HEK293 (cell line): ENCODE data around the gene PRKCG.

ENCODE experiments used
- CTCF ChIA-PET: fragments of 350-600 bp; formaldehyde crosslinking; extraction: SDS; loops from one replicate; lab custom pipeline; 2021; ENCODE audit warnings: antibody characterized with exemption; lab: Yijun Ruan, JAX
- POLR2A ChIA-PET: fragments of 300-600 bp; formaldehyde crosslinking; extraction: SDS; loops from one replicate; lab custom pipeline; 2020; ENCODE audit warnings: antibody characterized with exemption, inconsistent platforms; lab: Yijun Ruan, JAX
- H3K27ac ChIP-seq: fragments of 200-500 bp; sonication (Bioruptor generic); 2 replicates; pipeline ENCODE4 v1.5.1; 2014; ENCODE audit warnings: low read depth, low read length, control low read depth, inconsistent platforms; ENCODE audit errors: extremely low read depth
- H3K36me3 ChIP-seq, 2 experiments: fragments of 200-500 bp in 1 of 2; sonication (Bioruptor generic) in 1 of 2; 1 replicate in 1 of 2; 2 replicates in 1 of 2; pipeline ENCODE4 v1.5.1; 2014 to 2017; ENCODE audit warnings: inconsistent platforms in 2 of 2, low read length in 2 of 2; ENCODE audit not compliant: control insufficient read depth in 2 of 2, insufficient read depth in 1 of 2
- H3K4me1 ChIP-seq: fragments of 200-500 bp; sonication (Bioruptor generic); 2 replicates; pipeline ENCODE4 v1.5.1; 2014; ENCODE audit warnings: mild to moderate bottlenecking, low read length, inconsistent platforms; ENCODE audit not compliant: control insufficient read depth, insufficient read depth
- H3K4me3 ChIP-seq: 2 replicates; pipeline ENCODE4 v1.5.1; 2011; ENCODE audit warnings: low read depth, mild to moderate bottlenecking, control low read depth, low read length, moderate library complexity
- H3K9me3 ChIP-seq: fragments of 200-500 bp; sonication (Bioruptor generic); 2 replicates; pipeline ENCODE4 v1.5.1; 2014; ENCODE audit warnings: low read depth, low read length, inconsistent platforms; ENCODE audit not compliant: control insufficient read depth, insufficient read depth
- KLF17 ChIP-seq: fragments of 450-650 bp; formaldehyde crosslinking; IDR thresholded peaks from 2 replicates; pipeline ENCODE4 v1.5.1; 2016; ENCODE audit warnings: missing biosample characterization, missing genetic modification characterization
- MEIS1 ChIP-seq: sonication (generic); formaldehyde crosslinking; IDR thresholded peaks from 2 replicates; pipeline ENCODE4 v1.8.1; 2022; ENCODE audit warnings: missing genetic modification reagents, mild to moderate bottlenecking, borderline replicate concordance
- OVOL3 ChIP-seq: fragments of 450-650 bp; formaldehyde crosslinking; IDR thresholded peaks from 2 replicates; pipeline ENCODE4 v1.5.1; 2016; ENCODE audit warnings: missing biosample characterization, missing genetic modification characterization
- PRDM1 ChIP-seq: fragments of 450-650 bp; formaldehyde crosslinking; IDR thresholded peaks from 2 replicates; pipeline ENCODE4; 2016; ENCODE audit warnings: missing biosample characterization, missing genetic modification characterization
- SCRT2 ChIP-seq: fragments of 450-650 bp; formaldehyde crosslinking; IDR thresholded peaks from 2 replicates; pipeline ENCODE4 v1.5.1; 2016; ENCODE audit warnings: missing biosample characterization, missing genetic modification characterization
- SETDB1 ChIP-seq: IDR thresholded peaks from one replicate; pipeline ENCODE4 v1.6.1; 2017; ENCODE audit warnings: mild to moderate bottlenecking, low read length, moderate library complexity, mixed read lengths; ENCODE audit not compliant: insufficient read length
- SP7 ChIP-seq: fragments of 450-650 bp; formaldehyde crosslinking; IDR thresholded peaks from 2 replicates; pipeline ENCODE4 v1.5.1; 2016; ENCODE audit warnings: missing biosample characterization, missing genetic modification characterization
- ZFP41 ChIP-seq: fragments of 450-650 bp; formaldehyde crosslinking; IDR thresholded peaks from 2 replicates; pipeline ENCODE4 v1.5.1; 2016; ENCODE audit warnings: missing biosample characterization, missing genetic modification characterization, borderline replicate concordance
- ZIC2 ChIP-seq: fragments of 450-650 bp; formaldehyde crosslinking; IDR thresholded peaks from 2 replicates; pipeline ENCODE4 v1.5.1; 2016; ENCODE audit warnings: missing biosample characterization, missing genetic modification characterization
- ZNF148 ChIP-seq: fragments of 450-650 bp; formaldehyde crosslinking; IDR thresholded peaks from 2 replicates; pipeline ENCODE4 v1.5.0; 2017; ENCODE audit warnings: missing biosample characterization, missing genetic modification characterization, borderline replicate concordance
- ZNF2 ChIP-seq: fragments of 450-650 bp; formaldehyde crosslinking; IDR thresholded peaks from 2 replicates; pipeline ENCODE4 v1.5.1; 2016; ENCODE audit warnings: missing biosample characterization, missing genetic modification characterization
- ZNF221 ChIP-seq: fragments of 450-650 bp; formaldehyde crosslinking; IDR thresholded peaks from 2 replicates; pipeline ENCODE4 v1.5.1; 2017; ENCODE audit warnings: missing biosample characterization, missing genetic modification characterization, borderline replicate concordance
- ZNF280C ChIP-seq: fragments of 450-650 bp; formaldehyde crosslinking; IDR thresholded peaks from 2 replicates; pipeline ENCODE4 v1.5.1; 2016; ENCODE audit warnings: missing biosample characterization, missing genetic modification characterization
- ZNF341 ChIP-seq: fragments of 450-650 bp; formaldehyde crosslinking; IDR thresholded peaks from 2 replicates; pipeline ENCODE4; 2016; ENCODE audit warnings: low read depth, missing biosample characterization, missing genetic modification characterization
- ZNF510 ChIP-seq: fragments of 450-650 bp; formaldehyde crosslinking; IDR thresholded peaks from 2 replicates; pipeline ENCODE4 v1.5.1; 2018; ENCODE audit warnings: mild to moderate bottlenecking, missing genetic modification characterization, missing biosample characterization; ENCODE audit not compliant: insufficient replicate concordance
- ZNF660 ChIP-seq: fragments of 450-650 bp; IDR thresholded peaks from 2 replicates; pipeline ENCODE4 v1.5.1; 2018; ENCODE audit warnings: missing biosample characterization, mild to moderate bottlenecking, missing genetic modification characterization
- ZNF664 ChIP-seq: fragments of 450-650 bp; formaldehyde crosslinking; IDR thresholded peaks from 2 replicates; pipeline ENCODE4 v1.5.1; 2016; ENCODE audit warnings: missing biosample characterization, missing genetic modification characterization
- ZNF692 ChIP-seq: fragments of 450-650 bp; formaldehyde crosslinking; IDR thresholded peaks from 2 replicates; pipeline ENCODE4 v1.5.1; 2016; ENCODE audit warnings: missing biosample characterization, missing genetic modification characterization
- ZNF785 ChIP-seq: fragments of 450-650 bp; formaldehyde crosslinking; IDR thresholded peaks from 2 replicates; pipeline ENCODE4 v1.5.1; 2016; ENCODE audit warnings: missing biosample characterization, missing genetic modification characterization

Gene PRKCG

GRCh38 chr19:53877361-53877766 is 4.6 kb upstream of the PRKCG start:
- TF ChIP-seq SETDB1, result no peak
- TF ChIP-seq ZNF341, result no peak
- no peak for TF ChIP-seq SP7
- no peak for TF ChIP-seq SCRT2
- TF ChIP-seq ZIC2, result no peak
- TF ChIP-seq PRDM1 (tag by site-specific recombination), result 0 out of 2 replicates have a peak, but pooled peaks have one; percentile 14
- TF ChIP-seq ZNF221 (tag by site-specific recombination), result no peak
- CTCF ChIA-PET, result interaction anchor here (1.5 kb wide), 1 partner anchor 11 kb away, joined by 3 read pairs; no protein-coding TSS in a partner anchor
- Histone ChIP-seq H3K36me3 (peaks cover 9 to 17% of the 10 kb centered on the region in 2 experiments; a peak in 2 of 3 replicates), H3K9me3 (no peaks in the 10 kb centered on the region), H3K4me3 (no peak overlapping the region), H3K27ac (no peak overlapping the region), H3K4me1 (peaks cover 8% of the 10 kb centered on the region; the same call in 1 of the 2 replicates)
- POLR2A ChIA-PET, result interaction anchor here (1.0 to 1.9 kb wide), 2 partner anchors 9 to 18 kb away, joined by 3 to 12 read pairs; partner anchors contain the start of gene MYADM

- TF ChIP-seq ZNF148, result no peak
- no peak for TF ChIP-seq KLF17
- no peak for TF ChIP-seq ZNF2 (tag by site-specific recombination)
- TF ChIP-seq ZNF785 (tag by site-specific recombination), result no peak
- TF ChIP-seq ZNF660, result no peak
- no peak for TF ChIP-seq OVOL3 (tag by site-specific recombination)
- TF ChIP-seq ZNF692 (tag by site-specific recombination), result no peak
- no peak for TF ChIP-seq ZFP41
- TF ChIP-seq ZNF510 (tag by site-specific recombination), result no peak
- TF ChIP-seq ZNF664 (tag by site-specific recombination), result no peak
- no peak for TF ChIP-seq MEIS1 (CRISPR knock-in tag)
- TF ChIP-seq ZNF280C (tag by site-specific recombination), result no peak
- TF ChIP-seq, all 188 proteins: peak for 0
- peak overlapping the region; percentile 27; the same call in 1 of the 2 replicates for H3K27ac ChIP-seq
- ChIA-PET CTCF (interaction anchor here (0.6 to 0.8 kb wide), 3 partner anchors 37 to 405 kb away, joined by 3 to 4 read pairs (median 4); no protein-coding TSS in a partner anchor), POLR2A (interaction anchor here (0.7 to 1.6 kb wide), 8 partner anchors 8 to 311 kb away, joined by 3 to 39 read pairs (median 4); partner anchors contain the start of genes MBOAT7, MYADM and NDUFA3)
- peak overlapping the region; percentile 58 for H3K4me3 ChIP-seq
- peaks cover 8% of the 10 kb centered on the region; the same call in 1 of the 2 replicates for H3K4me1 ChIP-seq
- peaks cover 9 to 12% of the 10 kb centered on the region in 2 experiments; a peak in 2 of 3 replicates for H3K36me3 ChIP-seq
- no peaks in the 10 kb centered on the region for H3K9me3 ChIP-seq
Measured at GRCh38 chr19:53878776-53879139, 3.2 kb upstream of the PRKCG start.
